ENCODE results near the gene CFAP65.

Gene CFAP65

DNA sequence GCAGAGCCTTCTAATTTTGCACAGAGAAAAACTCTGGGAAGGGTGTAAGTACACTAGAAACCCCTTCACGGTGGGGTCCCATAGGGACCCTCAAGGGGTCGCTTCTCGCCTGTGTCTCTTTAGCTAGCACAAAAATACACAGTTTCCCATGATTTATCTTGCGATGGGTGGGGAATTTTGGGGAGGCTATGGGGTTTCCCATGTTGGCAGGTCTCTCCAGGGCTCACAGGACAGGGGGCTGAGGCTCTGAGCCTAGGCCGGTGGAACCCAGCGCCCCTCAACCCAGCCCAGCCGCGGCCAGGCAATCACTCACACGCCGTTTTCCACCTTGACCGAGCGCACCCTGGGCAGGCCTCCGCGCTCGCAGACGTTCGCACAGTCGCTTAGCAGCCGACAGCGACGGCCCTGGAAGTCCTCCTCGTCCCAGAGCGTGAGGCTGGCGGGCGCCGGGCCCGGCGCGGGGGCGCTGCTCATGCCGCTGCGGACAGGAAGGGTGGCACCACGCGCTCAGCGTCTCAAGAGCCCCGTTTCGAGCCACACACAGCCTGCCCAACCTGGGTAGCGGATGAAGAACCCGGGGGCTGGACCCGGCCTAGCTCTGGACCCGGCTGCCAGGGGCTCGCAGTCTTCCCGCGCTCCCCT is 48.5 kb downstream of the CFAP65 start:
- no peak for DNase-seq
- TF ChIP-seq POLR2A (IDR thresholded peaks at IDR 0.05; ENCODE audit: low read length) (no peak), GATA1 (IDR thresholded peaks at IDR 0.05; ENCODE audit: low read depth, low read length) (no peak)

DNA sequence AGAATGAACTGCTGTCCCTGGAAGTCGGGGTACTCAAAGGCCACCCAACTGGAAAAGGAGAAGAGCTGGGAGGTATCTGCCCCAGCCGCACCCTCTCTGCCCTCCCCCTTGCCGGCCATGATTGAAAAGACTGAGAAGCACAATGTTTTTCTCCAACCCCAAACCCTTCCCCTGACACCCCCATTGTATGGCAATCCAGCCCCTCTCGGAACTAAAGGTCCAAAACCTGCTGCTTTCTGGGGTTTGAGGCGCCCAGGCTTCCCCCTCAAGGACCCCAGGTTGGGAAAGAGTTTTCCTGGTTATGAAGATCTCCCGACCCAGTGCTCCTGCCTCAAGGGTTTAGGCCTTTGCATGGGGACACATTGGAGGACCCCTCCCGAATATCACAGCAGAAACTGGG is 49.1 kb downstream of the CFAP65 start:
- no peak for TF ChIP-seq POLR2A (IDR thresholded peaks at IDR 0.05; ENCODE audit: low read length)
- TF ChIP-seq GATA1 (IDR thresholded peaks at IDR 0.05; ENCODE audit: low read depth, low read length), result no peak
- DNase-seq, result no peak

DNA sequence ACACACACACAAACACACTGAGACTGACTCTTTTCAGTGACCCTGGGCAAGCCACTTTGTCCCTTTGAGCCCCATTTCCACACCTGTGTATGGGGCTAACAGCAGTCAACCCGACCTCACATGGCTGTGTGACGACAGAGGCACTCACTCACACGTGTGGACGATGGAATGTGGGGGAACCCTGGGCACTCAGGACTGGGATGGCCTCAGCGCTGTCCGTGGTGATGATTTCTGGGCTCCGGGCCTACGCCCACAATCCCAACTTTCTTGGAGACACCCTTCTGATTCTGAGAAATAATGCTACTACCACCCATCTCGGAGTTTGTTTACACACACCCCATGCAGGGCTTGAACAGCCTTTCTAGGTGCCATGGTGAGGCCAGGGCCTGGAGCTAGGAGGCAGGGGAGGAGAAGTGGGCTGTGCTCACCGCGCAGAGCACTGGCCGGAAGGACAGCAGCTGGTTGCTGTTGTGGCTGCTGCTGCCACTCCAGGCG is 49.6 kb downstream of the CFAP65 start:
- TF ChIP-seq POLR2A (IDR thresholded peaks at IDR 0.05; ENCODE audit: low read length), result no peak
- TF ChIP-seq GATA1 (IDR thresholded peaks at IDR 0.05; ENCODE audit: low read depth, low read length), result no peak

DNA sequence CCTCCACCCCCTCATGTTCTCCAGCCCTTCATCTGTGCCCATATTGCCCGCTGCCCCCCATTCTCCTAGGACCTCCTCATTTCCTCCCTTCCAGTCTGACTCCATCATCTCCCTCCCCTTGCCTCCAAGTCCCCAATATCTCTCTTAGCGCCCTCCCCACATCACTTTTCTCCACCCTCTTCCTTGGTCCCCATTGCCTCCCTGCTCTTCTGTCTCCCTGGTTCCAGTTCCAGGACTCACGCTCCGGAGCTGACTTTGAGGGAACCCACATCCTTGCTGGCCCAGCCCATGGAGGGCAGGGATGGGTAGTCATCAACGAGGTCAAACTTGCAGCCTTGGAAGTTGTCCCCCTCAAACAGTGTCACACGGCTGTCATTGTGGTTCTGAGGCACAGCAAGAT is 50.7 kb downstream of the CFAP65 start:
- no peak for TF ChIP-seq POLR2A (IDR thresholded peaks at IDR 0.05; ENCODE audit: low read length)
- TF ChIP-seq GATA1 (IDR thresholded peaks at IDR 0.05; ENCODE audit: low read depth, low read length), result no peak
- DNase-seq, result no peak

More for the DNA sequence above, 49.6 kb downstream of the CFAP65 start:
- DNase-seq, result no peak

DNA sequence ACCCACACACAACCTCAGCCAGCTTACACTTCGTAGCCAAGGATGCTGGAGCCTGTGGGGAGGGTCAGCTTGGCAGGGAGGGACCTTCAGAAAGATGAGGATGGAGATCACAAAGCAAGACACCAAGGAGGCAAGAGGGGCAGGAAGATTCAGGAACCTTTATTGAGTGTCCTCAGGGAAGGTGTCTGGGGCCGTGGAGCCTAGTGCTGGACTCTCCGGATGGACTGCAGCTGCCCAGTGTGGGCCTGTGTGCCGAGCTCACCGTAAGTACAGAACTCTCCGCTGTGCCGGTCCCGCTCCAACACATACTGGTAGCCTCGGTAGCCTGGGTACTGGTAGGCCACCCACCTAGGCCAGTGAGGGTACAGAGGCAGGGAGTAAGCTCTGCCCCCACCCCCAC is 51.3 kb downstream of the CFAP65 start:
- TF ChIP-seq POLR2A (IDR thresholded peaks at IDR 0.05; ENCODE audit: low read length) (no peak), GATA1 (IDR thresholded peaks at IDR 0.05; ENCODE audit: low read depth, low read length) (no peak)
- no peak for DNase-seq

DNA sequence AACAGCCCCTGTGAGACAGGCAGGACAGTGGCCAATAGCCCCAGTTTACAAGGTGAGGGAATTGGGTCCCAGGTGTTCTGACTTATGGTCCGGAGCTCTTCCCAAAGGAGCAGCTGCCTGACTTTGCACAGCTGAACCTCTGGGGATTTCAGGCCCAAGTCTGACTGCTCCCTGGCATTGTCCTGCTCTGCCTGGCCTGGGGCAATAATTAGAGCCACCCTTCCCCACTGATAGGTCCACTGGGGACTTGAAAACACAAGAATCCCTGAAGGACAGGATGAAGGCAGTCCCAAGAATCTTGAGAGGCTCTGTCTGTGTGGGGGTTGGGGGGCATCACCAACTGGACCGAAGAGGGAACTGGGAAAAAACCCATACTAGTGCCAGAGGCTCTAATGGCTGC is 52.7 kb downstream of the CFAP65 start:
- DNase-seq, result no peak
- TF ChIP-seq GATA1 (IDR thresholded peaks at IDR 0.05; ENCODE audit: low read depth, low read length) (no peak), POLR2A (IDR thresholded peaks at IDR 0.05; ENCODE audit: low read length) (no peak)

DNA sequence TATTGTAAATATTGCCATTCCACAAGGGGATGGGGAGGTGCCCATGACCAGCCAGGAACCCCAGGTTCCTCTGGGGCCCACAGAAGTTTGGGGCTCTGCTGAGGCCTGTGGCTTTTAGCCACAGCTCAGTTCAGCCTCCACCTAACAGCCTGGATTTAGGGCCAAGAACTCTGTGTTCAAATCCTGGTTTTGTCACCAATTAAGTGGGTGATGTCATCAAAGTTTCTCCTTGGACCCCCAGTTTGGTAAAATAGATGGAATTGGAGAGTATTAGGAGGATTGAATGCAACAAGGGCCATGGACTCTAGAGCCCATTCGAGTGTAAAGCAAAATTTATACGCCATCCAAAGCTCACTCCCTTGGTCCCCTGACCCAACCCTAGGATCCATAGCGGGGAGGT is 53.2 kb downstream of the CFAP65 start:
- TF ChIP-seq GATA1 (IDR thresholded peaks at IDR 0.05; ENCODE audit: low read depth, low read length) (no peak), POLR2A (IDR thresholded peaks at IDR 0.05; ENCODE audit: low read length) (no peak)
- DNase-seq, result no peak

DNA sequence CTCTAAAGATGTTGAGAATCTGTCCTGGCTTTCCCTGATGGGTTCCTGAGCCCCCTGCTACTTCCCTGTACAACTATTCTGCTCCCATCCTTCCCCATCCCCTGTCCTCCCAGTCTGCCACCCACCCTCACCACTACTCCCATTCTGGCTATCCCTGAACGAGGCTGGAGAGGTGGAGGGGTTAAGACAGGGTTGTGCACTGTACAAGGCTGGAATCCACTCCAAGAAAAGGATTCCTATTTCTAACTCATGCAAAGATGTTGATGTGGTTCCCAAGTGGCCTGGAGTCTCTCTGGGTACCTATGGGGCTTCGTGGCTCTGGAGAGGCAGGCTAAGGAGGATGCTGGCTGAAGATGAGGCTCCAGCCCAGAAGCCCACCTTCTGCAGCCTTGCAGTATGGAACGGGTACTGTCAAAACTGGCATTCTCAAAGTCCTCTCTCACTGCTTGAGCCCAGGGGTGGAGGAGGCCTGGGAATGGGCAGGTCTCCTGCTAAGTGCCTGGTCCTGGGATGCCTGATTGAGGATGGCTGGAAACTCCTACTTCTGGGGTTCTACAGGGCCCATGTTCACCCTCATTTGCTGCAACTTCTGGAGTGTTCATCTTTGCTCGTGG is 55.1 kb downstream of the CFAP65 start:
- DNase-seq, result no peak

DNA sequence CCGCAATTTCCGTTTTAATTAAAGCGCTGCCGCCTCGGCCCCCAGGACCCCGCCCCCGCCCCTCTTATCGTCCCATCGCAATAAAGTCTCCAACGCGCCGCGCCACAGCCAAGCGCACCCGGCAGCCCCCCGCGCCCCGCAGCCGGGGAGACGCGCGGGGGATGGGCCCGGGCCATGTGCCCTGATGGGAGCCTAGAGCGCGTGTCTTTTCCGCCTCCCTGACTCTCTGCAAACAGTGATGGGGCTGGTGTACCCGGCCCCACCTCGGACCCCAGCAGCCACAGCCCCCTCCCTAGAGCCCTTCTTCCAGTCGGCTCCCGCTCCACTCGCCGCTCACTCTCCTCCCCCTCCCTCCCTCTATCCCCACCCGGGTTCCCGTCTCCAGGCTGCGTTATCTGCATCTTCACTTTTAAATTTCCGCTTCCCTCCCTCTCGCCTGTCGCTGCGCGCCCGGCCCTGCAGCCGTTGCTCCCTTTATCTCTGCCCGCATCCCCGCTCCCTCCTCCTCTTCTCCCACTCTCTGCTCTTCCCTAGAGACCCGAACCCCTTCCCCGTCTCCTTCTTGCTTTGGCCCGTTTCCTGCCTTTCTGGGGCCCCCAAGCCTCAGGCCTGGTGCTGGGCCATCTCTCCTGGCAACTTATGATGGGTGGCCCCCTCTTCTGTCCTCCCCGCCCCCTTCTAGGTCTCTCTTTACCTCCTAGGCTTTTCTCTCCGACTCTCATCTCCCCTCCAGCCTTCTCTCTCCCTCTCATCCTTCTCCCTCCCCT is 55.8 kb downstream of the CFAP65 start:
- no peak for DNase-seq
- TF ChIP-seq GATA1 (IDR thresholded peaks at IDR 0.05; ENCODE audit: low read depth, low read length) (no peak), POLR2A (IDR thresholded peaks at IDR 0.05; ENCODE audit: low read length) (no peak)

More for the DNA sequence above, 55.1 kb downstream of the CFAP65 start:
- no peak for TF ChIP-seq POLR2A (IDR thresholded peaks at IDR 0.05; ENCODE audit: low read length)
- TF ChIP-seq GATA1 (IDR thresholded peaks at IDR 0.05; ENCODE audit: low read depth, low read length), result no peak

DNA sequence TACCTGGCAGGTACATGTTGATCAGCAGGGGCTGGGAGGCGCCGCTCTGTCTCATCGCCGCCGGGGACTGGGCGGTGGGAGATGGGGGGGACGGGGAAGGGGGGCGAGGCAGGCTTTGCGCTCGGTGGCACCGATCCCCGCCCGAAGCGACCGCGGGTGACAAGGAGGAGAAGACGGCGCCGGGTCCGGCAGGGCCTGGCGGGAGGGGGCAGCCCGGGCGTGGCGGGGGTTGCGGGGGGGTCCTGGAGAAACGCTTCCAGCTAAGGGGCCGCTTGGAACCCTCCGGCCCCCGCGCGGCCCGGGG is 56.3 kb downstream of the CFAP65 start, which contains the start of gene FEV:
FEV (minus strand) TSS at position 164 of the 304 bp plus-strand sequence; CDS start at position 55, 109 bp downstream.
- DNase-seq, result no peak

DNA sequence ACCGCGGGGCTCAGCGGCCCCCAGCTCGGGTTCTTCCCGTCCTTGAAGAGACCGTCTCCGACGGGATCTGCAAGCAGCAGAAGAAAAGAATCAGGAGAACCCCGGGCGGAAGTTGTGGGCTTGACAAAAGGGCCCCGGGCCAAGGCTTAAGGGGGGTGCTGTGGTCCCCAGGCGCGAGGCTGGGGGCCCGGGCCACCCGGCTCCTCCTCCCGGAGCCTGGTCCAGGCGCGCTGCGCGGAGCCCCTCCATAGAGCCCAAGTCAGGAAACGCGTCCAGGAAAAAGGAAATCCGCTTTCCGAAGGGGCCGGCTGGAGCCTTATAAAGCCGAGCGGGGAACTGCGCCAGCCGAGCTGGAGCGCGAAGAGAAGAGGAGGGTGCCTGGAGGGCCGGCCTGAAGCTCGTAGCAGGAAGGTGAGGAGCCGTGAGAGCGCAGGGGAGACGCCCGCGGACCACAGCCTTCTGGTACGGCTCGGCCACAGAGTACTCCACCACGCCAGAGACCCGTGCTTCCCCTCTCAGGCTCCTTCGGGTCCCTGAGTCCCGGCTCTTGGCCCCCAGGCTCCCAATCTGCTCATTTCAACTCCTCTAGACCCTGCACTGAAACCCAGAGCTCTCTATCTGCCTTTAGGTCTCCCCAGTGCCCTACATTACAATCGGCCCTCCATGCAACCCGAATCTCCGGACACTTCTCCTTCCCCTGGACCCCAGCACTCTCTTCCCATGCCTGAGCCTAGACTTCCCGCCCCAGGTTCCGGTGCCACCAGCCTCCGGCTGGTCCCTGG is 56.9 kb downstream of the CFAP65 start:
- DNase-seq, result no peak
- no peak for TF ChIP-seq POLR2A (IDR thresholded peaks at IDR 0.05; ENCODE audit: low read length)
- TF ChIP-seq GATA1 (IDR thresholded peaks at IDR 0.05; ENCODE audit: low read depth, low read length), result no peak

More for the DNA sequence above, 56.3 kb downstream of the CFAP65 start, which contains the start of gene FEV:
- TF ChIP-seq POLR2A (IDR thresholded peaks at IDR 0.05; ENCODE audit: low read length) (no peak), GATA1 (IDR thresholded peaks at IDR 0.05; ENCODE audit: low read depth, low read length) (no peak)

DNA sequence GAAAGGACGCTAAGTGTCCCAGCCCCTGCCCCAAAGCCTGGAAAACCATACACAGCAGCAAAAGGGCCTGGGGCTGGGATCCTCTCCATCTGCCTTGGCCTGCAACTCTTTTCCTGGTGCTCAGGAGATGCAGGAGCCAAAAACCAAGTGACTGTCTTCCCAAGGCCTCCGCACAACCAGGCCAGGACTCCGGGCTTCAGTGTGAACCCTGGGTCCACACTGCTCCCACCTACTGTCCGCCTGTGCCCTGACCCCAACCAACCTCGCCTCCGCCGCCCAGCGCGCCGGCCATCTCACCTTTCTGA is 57.4 kb downstream of the CFAP65 start:
- TF ChIP-seq GATA1 (IDR thresholded peaks at IDR 0.05; ENCODE audit: low read depth, low read length), result no peak
- no peak for TF ChIP-seq POLR2A (IDR thresholded peaks at IDR 0.05; ENCODE audit: low read length)
- DNase-seq, result no peak

DNA sequence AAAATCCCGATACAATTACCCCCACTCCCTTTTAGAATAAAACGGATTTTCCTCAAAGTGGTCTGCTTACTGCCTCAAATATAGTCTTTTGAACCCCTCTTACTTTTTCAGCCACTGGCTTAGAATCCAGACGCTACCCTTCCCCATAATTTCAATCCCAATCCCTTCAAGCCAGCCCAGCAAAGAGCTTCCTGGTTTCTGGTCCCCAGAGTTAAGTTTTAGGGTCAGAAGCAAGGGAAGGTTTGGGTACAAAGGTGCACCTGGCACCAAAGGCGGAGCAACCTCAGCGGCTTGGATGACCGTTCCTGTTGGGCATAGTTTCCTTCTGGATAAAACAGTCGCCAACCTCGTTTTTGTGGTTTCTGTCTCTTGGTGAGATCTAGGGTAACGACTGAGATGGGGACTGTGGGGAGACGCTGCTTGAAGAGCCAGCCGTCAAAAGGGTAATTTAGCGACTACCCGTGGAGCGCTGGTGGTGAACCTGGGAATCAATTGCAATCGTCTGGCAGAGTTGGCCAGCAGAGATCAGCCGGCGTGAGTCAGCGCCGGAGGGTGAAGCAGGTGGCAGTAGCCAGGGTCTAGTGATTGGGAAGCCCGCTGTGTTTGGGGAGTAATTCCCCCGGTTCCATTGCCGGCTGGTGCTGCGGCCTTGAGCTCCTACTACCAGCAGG is 57.9 kb downstream of the CFAP65 start:
- no peak for TF ChIP-seq GATA1 (IDR thresholded peaks at IDR 0.05; ENCODE audit: low read depth, low read length)
- no peak for TF ChIP-seq POLR2A (IDR thresholded peaks at IDR 0.05; ENCODE audit: low read length)
- no peak for DNase-seq

All from erythroblast (primary cell).